Measurements from ENCODE around the gene CASTOR2. TPM values are rescaled to one million over a fixed set of nuclear protein-coding genes. Genes with fewer than 3 reads are reported as not detected.

The CASTOR2 gene
- total and polyA plus RNA-seq, 2 donors (not counting 3 experiments of a cell fraction or from before 2014, with no cell fraction given) = 9.6 to 25.1 TPM

GRCh38 chr7:75055155-75055554, 90.7 kb downstream of the CASTOR2 start:
- no peak overlapping the region for H3K9ac ChIP-seq (replicated peaks; ENCODE audit: extremely low read depth, insufficient read depth, low read length)

More at GRCh38 chr7:75055155-75055554, 90.7 kb downstream of the CASTOR2 start:
- no peaks in the 10 kb centered on the region for H3K9me3 ChIP-seq (replicated peaks; ENCODE audit: control insufficient read depth, insufficient read depth, low read length)
- intact Hi-C loops (cut with micrococcal nuclease) = no loop called here
- ChIA-PET CTCF (no interaction called here), POLR2A (no interaction called here)
- no peaks in the 10 kb centered on the region for H3K4me1 ChIP-seq (ENCODE audit: control insufficient read depth, extremely low read depth, insufficient read depth, low read length)
- TF ChIP-seq JUN (IDR thresholded peaks at IDR 0.05; ENCODE audit: borderline replicate concordance, insufficient read depth, insufficient read length, low read depth) = no peak
- no peak for TF ChIP-seq POLR2A (IDR thresholded peaks at IDR 0.05; ENCODE audit: low read depth, low read length)
- no peak for TF ChIP-seq CTCF (IDR thresholded peaks at IDR 0.05; ENCODE audit: extremely low read depth in 1 of 2, insufficient read depth in 1 of 2, low read depth in 1 of 2, low read length in 2 of 2)
- TF ChIP-seq GATA2 (IDR thresholded peaks at IDR 0.05; ENCODE audit: insufficient read depth, insufficient read length, low read depth, low read length) = no peak
- no peak for TF ChIP-seq FOS (IDR thresholded peaks at IDR 0.05; ENCODE audit: borderline replicate concordance, insufficient read depth, low read length)
- TF ChIP-seq EZH2 (IDR thresholded peaks at IDR 0.05; ENCODE audit: borderline replicate concordance, low read depth, low read length, severe bottlenecking) = no peak
- no peak for TF ChIP-seq MAX (IDR thresholded peaks at IDR 0.05; ENCODE audit: insufficient read depth, insufficient read length)
- no peak for TF ChIP-seq POLR2AphosphoS5 (IDR thresholded peaks at IDR 0.05; ENCODE audit: insufficient read depth, low read depth, low read length)
- TF ChIP-seq MYC (IDR thresholded peaks at IDR 0.05; ENCODE audit: low read depth, low read length) = no peak
- H4K20me1 ChIP-seq (replicated peaks; ENCODE audit: control insufficient read depth, extremely low read depth, insufficient read depth, low read length) = no peaks in the 10 kb centered on the region
- no peaks in the 10 kb centered on the region for H3K9me1 ChIP-seq (replicated peaks; ENCODE audit: control insufficient read depth, extremely low read depth, insufficient read depth, low read length)
- H2AFZ ChIP-seq (ENCODE audit: low read depth, low read length) = no peak overlapping the region
- peaks cover 8 to 31% of the 10 kb centered on the region in 2 experiments for H3K36me3 ChIP-seq (ENCODE audit: control insufficient read depth in 2 of 2, extremely low read depth in 1 of 2, insufficient read depth in 2 of 2, low read length in 2 of 2)
- no TSS peak for BruUV-seq (replicated peaks)
- FAIRE-seq (peak; percentile 15), DNase-seq (ENCODE audit: low read depth, low spot score) (no peak)
- dilution Hi-C loops (cut with MboI; ENCODE audit: extremely low pct_ligation_motif_present, low sequenced_read_pairs) = no loop called here
- no peak overlapping the region for H3K27ac ChIP-seq (ENCODE audit: insufficient read depth, low read depth, low read length)
- no peak overlapping the region for H3K4me3 ChIP-seq (replicated peaks in 1 of 3; ENCODE audit: insufficient read depth in 1 of 3, low read depth in 1 of 3, low read length in 3 of 3)
- H3K27me3 ChIP-seq (ENCODE audit: control insufficient read depth in 2 of 2, insufficient read depth in 2 of 2, low read length in 2 of 2) = no peaks in the 10 kb centered on the region
- H3K79me2 ChIP-seq (ENCODE audit: control insufficient read depth, insufficient read depth, low read length) = no peaks in the 10 kb centered on the region
- no peak overlapping the region for H3K4me2 ChIP-seq (ENCODE audit: insufficient read depth, low read length)

All from endothelial cell of umbilical vein (primary cell).